Midbrain (tissue), 1 donor: ENCODE measurements around the gene PHLDB3.

Source experiments
- DNase-seq: peaks from one replicate; lab custom pipeline; 2025; lab: John Stamatoyannopoulos, UW

PHLDB3 gene

DNA sequence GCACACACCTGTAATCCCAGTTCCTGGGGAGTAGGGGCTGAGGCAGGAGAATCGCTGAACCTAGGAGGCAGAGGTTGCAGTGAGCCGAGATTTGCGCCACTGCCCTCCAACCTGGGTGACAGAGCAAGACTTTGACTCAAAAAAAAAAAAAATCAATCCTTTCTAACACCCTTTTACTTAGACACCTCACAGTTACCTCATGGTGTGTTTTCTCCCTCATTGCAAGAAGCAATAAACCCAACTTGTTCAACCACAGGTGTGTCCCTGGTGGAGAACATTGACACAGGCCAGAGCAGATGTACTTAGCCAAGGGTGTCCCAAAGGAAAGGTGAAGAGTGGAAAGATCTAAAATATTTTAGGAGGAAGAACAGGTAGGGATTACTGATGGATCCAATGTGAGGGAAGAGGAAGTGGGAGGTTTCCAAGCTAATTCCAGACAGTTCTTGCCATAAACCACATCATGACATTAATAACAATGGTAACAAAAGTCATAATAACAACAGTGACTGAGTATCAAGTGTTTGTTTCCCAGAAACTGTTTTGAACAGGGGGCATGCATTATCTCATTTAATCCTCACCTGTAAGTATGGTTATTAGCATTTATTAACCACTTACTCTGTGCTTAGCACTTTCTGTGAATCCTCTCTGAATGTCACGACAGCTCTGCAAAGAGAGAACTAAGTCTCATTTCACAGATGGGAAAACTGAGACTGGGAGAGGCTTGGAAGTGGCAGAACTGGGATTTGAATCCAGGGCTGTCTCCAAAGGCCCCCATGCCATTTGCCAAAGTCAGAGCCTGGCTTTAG is 36.0 kb downstream of the PHLDB3 start:
- DNase-seq = no peak

- no peak for DNase-seq
These were observed 36.8 kb downstream of the PHLDB3 start for GRCh38 chr19:43467730-43468129.

- DNase-seq = no peak
These were observed 37.3 kb downstream of the PHLDB3 start for GRCh38 chr19:43467276-43467675.

- no peak for DNase-seq
These were observed 37.8 kb downstream of the PHLDB3 start for GRCh38 chr19:43466793-43467192.

DNA sequence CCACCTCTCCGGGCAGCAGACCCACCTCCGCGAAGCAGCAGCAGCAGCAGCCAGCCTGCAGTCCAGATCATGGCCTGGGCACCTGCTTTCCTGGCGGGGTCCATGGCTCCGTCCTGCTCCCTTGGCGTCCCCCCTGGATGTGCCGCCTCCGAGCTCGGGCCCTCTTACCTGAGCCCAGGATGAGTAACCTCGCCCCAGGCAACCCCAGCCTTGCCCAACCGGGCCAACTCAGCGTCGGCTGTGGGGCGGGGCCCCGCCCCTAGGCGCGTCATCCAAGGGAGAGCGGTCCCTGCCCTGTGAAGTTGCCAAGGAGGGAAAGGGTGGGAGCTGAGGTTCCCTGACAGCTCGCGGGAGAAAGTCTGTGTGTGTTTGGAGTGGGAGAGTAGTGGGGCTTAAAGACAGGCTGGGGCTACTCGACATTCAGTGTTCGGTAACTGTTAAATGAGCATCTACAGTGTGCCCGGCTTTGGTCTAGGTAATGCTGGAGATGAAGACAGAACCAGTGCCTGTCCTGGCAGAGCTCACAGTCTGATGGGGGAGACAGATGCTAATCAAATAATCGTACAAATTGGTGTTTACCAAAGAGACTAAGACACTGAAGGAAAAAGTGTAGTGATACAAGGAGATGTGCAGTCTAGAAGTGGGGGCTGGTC is 39.0 kb downstream of the PHLDB3 start, which contains the start of gene LYPD3:
LYPD3 (minus strand) TSS at position 141 of the 653 bp plus-strand sequence; CDS start at position 104, 37 bp downstream.
- DNase-seq = no peak

GRCh38 chr19:43464134-43464775 is 40.3 kb downstream of the PHLDB3 start:
- peak; percentile 32 for DNase-seq

- DNase-seq = peak; percentile 81
These were observed 41.0 kb downstream of the PHLDB3 start for GRCh38 chr19:43463381-43464133.

DNA sequence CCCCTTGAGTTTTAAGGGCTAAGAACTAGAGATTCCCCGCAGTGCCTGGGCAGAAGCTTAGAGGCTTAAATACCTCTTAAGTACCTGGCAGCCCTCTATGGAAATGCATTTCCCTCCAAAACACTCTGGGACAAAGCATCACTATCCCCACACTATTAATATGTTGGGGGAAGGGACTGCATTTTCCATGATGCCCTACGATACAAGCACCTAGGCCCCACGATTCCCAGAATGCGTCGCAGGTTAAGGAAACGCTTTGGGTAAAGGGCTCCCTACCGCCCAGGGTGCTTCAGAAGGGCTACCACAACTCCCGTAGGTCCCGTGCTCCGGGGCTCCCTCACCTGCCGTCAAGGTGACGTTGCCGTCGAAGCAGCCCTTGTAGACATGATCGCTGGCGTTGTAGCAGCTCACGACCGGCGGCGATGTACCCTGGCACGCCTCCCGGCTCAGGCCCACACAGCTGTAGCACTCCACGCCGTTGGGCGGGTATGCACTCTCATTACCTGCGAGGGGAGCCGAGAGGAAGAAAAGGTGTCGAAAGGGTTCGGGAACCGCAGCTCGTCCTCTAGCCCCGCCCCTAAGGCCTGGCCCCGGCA is 41.7 kb downstream of the PHLDB3 start:
- no peak for DNase-seq

DNA sequence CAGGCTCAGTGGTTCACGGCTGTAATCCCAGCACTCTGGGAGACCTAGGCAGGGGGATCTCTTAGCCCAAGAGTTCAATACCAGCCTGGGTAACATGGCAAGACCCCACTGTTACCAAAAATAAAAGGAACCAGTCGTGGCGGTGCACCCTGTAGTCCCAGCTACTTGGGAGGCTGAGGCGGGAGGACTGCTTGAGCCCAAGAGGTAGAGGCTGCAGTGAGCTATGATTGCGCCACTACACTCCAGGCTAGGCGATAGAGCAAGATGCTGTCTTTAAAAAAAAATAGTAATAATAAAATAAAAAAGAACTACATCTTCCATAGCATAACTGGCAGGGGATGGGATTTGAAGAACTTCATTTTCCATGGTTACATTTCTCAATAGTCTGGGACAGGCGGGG is 42.2 kb downstream of the PHLDB3 start:
- no peak for DNase-seq

DNA sequence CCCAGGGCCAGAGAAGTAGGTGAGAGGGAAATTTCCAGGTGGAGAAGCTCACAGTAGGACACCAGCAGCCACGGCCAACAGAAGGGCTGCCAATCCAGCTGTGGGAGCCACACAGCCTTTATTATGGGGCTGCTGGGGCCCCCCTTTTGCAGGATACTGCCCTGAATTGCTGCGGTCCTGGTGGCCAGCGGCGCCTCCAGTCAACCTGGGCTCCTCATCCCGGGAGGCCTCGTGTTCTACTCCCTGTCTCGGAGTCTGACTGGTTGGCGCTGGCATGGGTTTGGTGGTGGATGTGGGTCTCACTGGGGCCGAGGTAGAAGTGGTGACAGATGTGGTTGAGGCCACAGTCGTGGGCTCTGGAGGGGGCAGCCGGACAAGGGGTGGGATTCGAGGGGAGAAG is 43.2 kb downstream of the PHLDB3 start:
- DNase-seq = no peak

- no peak for DNase-seq
These were observed 44.1 kb downstream of the PHLDB3 start for GRCh38 chr19:43460362-43461016.

- DNase-seq = no peak
These were observed 46.7 kb downstream of the PHLDB3 start for GRCh38 chr19:43457809-43458208.

DNA sequence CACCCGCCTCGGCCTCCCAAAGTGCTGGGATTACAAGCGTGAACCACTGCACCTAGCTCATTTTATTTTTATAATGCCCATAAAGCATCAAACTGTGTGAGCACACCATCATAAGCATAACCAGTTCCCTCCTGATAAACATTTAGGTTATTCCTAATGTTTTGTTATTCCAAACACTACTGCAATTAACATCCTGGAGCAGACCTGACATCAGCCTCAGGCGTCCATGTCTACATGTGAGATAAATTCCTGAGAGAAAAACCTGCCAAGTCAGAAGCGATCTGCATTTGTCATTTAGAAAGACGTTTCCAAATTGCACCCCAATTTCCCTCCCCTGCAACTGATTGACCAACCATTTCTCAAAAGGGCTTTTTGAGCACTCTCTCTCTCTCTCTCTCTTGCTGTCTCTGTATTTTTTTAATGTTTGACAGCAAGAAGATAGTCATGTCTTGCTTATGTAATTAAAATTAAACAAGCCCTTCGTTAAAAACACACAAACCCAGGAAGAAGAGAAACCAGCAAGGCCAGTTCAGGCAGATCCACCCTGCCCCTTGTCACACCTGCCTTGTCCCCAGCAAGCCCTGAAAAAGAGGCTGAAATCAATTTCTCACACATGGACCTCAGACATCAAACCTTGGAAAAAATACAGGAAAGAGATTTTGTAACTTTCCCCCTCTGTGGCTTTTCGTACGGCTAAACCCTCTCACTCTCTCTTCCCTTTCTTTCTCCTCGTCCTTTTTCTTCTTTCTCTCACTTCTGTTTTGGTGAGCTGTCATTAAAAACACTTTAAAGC is 49.0 kb downstream of the PHLDB3 start:
- no peak for DNase-seq

DNA sequence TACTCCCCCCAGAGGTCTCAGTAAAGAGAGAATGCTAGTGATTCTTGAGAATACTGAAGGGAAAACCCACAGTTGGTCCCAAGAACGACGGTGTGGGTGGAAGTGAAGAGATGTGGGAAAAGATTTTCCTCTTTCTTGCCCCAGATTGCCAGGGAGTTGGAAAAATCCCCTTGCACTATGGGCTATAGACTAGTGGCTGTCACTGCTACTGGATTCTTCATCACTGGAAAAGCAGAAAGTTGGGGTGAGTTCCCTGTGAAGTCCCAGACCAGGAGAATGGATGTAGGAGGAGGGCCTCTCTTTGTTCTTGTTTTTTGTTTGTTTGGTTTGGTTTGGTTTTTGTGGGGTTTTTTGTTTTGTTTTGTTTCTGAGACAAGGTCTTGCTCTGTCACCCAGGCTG is 50.5 kb downstream of the PHLDB3 start:
- DNase-seq = no peak

- no peak for DNase-seq
These were observed 52.0 kb downstream of the PHLDB3 start for GRCh38 chr19:43452582-43452981.

DNA sequence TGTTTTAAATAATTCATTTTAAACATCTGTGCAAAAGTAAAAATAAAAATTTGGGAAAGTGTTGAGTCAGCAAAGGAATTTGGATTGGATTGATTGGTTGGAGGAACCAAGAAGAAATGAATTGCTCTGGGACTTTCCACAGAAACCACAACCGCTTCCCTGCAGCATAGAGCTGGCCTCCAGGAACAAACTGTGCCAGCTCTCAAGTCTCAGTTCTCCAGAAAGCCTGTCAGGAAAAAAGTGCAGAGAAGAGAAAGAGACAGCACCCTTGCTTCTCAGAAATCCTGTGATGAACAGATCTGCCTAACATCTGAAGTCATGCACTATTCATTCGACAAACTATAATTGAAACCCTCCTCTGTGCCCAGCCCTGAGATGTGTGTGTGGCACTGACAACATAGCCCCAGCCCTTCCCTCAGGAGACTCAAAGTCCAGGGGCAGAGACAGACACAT is 54.0 kb downstream of the PHLDB3 start:
- DNase-seq = no peak

DNA sequence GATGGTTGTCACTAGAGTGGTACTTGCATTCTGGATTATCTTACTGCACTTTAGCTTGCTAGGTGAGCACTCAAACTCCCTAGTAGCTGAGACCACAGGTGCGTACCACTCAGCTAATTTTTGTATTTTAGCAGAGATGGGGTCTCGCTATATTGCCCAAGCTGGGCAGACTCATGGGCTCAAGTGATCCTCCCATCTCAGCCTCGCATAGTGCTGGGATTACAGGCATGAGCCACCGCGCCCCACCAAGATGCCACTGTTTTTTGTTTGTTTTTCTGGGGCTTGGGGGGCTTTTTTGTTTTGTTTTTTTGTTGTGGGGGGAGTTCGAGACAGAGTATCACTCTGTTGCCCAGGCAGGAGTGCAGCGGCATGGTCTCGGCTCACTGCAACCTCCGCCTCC is 56.9 kb downstream of the PHLDB3 start:
- DNase-seq = no peak

DNA sequence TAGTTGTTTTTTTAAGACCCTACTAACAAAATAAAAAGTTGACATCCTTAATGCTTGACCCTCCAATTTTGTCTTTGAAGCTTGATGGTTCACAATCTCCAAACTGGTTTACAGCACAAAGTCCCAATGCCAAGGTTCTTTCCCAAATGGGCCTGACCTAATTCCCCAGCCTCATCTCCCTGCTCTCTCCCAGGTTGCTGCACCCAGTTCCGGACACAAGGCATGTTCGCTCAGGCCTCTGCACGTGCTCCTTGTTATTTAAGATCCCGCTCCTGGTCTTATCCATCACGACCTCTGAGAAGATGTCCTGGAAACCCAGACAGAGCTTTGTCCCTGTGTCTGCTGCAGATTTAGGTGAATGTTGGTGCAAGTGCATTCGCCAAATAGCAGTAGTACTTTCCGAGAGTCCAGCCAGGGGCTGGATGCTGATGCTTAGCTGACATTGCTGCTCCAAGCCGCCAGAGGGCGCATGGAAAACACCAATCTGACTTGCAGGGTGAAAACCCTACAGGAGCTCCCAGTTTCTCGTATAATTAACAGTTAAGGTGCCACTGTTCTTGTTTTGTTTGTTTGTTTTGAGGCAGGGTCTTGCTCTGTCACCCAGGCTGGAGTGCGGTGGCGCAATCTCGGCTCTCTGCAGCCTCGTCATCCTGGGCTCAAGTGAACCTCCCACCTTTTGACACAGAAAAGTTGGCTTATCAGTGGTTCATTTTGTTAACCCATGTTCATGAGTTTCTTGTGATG is 57.6 kb downstream of the PHLDB3 start:
- DNase-seq = peak; percentile 77

DNA sequence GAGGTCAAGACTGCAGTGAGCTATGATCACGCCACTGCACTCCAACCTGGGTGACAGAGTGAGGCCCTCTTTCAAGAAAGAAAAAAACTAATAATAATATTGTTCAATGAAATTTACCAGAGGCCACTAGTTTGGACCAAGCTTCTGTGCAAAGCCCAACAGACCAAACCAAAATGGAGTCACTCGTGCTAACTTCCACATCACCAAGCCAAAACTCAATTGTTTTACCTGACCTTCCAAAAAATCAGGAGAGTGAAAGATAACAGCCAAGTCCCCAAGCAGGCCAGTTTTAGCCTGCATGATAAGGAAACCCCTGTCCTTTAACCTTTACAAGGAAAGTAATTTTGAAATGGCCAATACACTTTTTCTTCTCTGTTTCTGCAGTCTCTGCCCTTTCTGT is 59.1 kb downstream of the PHLDB3 start:
- DNase-seq = no peak
